ENCODE measurements around the gene RASSF3. TPM values are rescaled to one million over a fixed set of nuclear protein-coding genes. Genes with fewer than 3 reads are reported as not detected.

The RASSF3 gene
- polyA plus RNA-seq, 1 donor (not counting 4 experiments of a cell fraction or from before 2014, with no cell fraction given), result 9.6 TPM

DNA sequence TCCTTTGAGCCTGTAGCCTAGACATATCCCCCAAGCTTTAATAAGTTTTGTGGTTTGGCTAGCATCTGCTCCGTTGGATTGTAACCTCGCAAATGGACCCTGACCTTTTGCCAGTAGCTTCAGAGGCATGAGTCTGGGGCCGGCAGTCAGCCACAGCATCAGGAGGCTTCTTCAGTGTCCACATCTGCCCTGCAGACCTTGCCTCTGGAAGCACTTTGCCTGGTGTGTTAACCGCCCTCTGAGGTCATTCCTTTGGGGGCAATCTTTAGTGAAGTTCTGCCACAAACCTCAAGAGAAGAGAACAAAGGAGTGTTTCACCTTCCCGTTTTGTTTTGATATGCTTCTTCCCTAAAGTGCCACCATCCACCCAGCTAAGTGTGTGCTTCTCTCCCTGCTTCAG is 77.5 kb downstream of the RASSF3 start:
- Histone ChIP-seq H4K20me1 (ENCODE audit: control insufficient read depth, extremely low read depth, insufficient read depth, low read length) (no peaks in the 10 kb centered on the region), H3K4me3 (ENCODE audit: control insufficient read depth in 2 of 3, extremely low read depth in 1 of 3, insufficient read depth in 2 of 3, low read depth in 1 of 3, low read length in 3 of 3) (no peak overlapping the region), H3K27ac (ENCODE audit: control insufficient read depth, insufficient read depth, low read length) (no peak overlapping the region), H3K9me3 (ENCODE audit: control insufficient read depth, low read depth, low read length) (no peaks in the 10 kb centered on the region), H3K27me3 (ENCODE audit: control insufficient read depth, extremely low read depth, insufficient read depth, low read length) (no peaks in the 10 kb centered on the region), H3K79me2 (ENCODE audit: control insufficient read depth, insufficient read depth, low read length) (peaks cover 3% of the 10 kb centered on the region), H3K9me1 (ENCODE audit: control insufficient read depth, extremely low read depth, insufficient read depth, low read length) (no peaks in the 10 kb centered on the region), H3K4me1 (ENCODE audit: control insufficient read depth, extremely low read depth, insufficient read depth, low read length) (no peaks in the 10 kb centered on the region), H3K4me2 (ENCODE audit: control insufficient read depth, extremely low read depth, insufficient read depth, low read depth, low read length) (no peak overlapping the region), H3K36me3 (ENCODE audit: control insufficient read depth in 2 of 2, extremely low read depth in 1 of 2, insufficient read depth in 2 of 2, low read length in 2 of 2) (peaks cover 4 to 7% of the 10 kb centered on the region in 2 experiments), H3K9ac (ENCODE audit: control insufficient read depth, extremely low read depth, insufficient read depth, low read length) (no peak overlapping the region), H2AFZ (ENCODE audit: control insufficient read depth, low read length) (no peak overlapping the region)
- FAIRE-seq, result no peak
- TF ChIP-seq, protein P1, sequence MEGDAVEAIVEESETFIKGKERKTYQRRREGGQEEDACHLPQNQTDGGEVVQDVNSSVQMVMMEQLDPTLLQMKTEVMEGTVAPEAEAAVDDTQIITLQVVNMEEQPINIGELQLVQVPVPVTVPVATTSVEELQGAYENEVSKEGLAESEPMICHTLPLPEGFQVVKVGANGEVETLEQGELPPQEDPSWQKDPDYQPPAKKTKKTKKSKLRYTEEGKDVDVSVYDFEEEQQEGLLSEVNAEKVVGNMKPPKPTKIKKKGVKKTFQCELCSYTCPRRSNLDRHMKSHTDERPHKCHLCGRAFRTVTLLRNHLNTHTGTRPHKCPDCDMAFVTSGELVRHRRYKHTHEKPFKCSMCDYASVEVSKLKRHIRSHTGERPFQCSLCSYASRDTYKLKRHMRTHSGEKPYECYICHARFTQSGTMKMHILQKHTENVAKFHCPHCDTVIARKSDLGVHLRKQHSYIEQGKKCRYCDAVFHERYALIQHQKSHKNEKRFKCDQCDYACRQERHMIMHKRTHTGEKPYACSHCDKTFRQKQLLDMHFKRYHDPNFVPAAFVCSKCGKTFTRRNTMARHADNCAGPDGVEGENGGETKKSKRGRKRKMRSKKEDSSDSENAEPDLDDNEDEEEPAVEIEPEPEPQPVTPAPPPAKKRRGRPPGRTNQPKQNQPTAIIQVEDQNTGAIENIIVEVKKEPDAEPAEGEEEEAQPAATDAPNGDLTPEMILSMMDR (optimal IDR thresholded peaks at IDR 0.05 in 1 of 3, IDR thresholded peaks at IDR 0.05 in 1 of 3, conservative IDR thresholded peaks at IDR 0.05 in 1 of 3; ENCODE audit: extremely low read depth in 1 of 3, insufficient read depth in 2 of 3, low read length in 3 of 3), result no peak
- no peak for TF ChIP-seq EZH2 (IDR thresholded peaks at IDR 0.05; ENCODE audit: low read length)
- DNase-seq (ENCODE audit: low read depth, low spot score), result no peak
- dilution Hi-C loops (cut with MboI; ENCODE audit: extremely low pct_ligation_motif_present, low sequenced_read_pairs), result loop anchor here (25.0 kb wide), 1 partner anchor 151 kb away; no protein-coding TSS in a partner anchor

DNA sequence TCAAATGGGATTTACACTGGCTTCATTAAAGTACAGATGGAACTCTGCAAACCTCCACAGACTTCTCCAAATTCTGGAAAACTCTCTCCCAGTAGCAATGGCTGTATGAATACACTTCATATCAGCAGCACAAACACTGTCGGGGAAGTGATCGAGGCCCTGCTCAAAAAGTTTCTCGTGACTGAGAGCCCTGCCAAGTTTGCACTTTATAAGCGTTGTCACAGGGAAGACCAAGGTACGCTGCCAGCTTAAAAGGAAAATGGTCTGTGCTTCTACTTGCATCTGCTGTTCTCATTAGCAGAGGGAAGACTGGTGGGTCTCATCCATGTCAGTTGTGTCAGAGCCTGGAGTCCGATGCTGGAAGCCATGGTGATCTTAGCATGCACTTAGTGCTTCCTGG is 77.9 kb downstream of the RASSF3 start:
- Histone ChIP-seq H3K4me3 (ENCODE audit: control insufficient read depth in 2 of 3, extremely low read depth in 1 of 3, insufficient read depth in 2 of 3, low read depth in 1 of 3, low read length in 3 of 3) (no peak overlapping the region), H3K4me1 (ENCODE audit: control insufficient read depth, extremely low read depth, insufficient read depth, low read length) (no peaks in the 10 kb centered on the region), H3K9me1 (ENCODE audit: control insufficient read depth, extremely low read depth, insufficient read depth, low read length) (no peaks in the 10 kb centered on the region), H3K4me2 (ENCODE audit: control insufficient read depth, extremely low read depth, insufficient read depth, low read depth, low read length) (no peak overlapping the region), H3K9ac (ENCODE audit: control insufficient read depth, extremely low read depth, insufficient read depth, low read length) (no peak overlapping the region), H3K27me3 (ENCODE audit: control insufficient read depth, extremely low read depth, insufficient read depth, low read length) (no peaks in the 10 kb centered on the region), H3K79me2 (ENCODE audit: control insufficient read depth, insufficient read depth, low read length) (peaks cover 2% of the 10 kb centered on the region), H3K9me3 (ENCODE audit: control insufficient read depth, low read depth, low read length) (no peaks in the 10 kb centered on the region), H4K20me1 (ENCODE audit: control insufficient read depth, extremely low read depth, insufficient read depth, low read length) (no peaks in the 10 kb centered on the region), H2AFZ (ENCODE audit: control insufficient read depth, low read length) (no peak overlapping the region), H3K27ac (ENCODE audit: control insufficient read depth, insufficient read depth, low read length) (no peak overlapping the region), H3K36me3 (ENCODE audit: control insufficient read depth in 2 of 2, extremely low read depth in 1 of 2, insufficient read depth in 2 of 2, low read length in 2 of 2) (peaks cover 4 to 7% of the 10 kb centered on the region in 2 experiments)
- no peak for FAIRE-seq
- dilution Hi-C loops (cut with MboI; ENCODE audit: extremely low pct_ligation_motif_present, low sequenced_read_pairs), result loop anchor here (25.0 kb wide), 1 partner anchor 151 kb away; no protein-coding TSS in a partner anchor
- no peak for DNase-seq (ENCODE audit: low read depth, low spot score)
- TF ChIP-seq, protein P1 (optimal IDR thresholded peaks at IDR 0.05 in 1 of 3, IDR thresholded peaks at IDR 0.05 in 1 of 3, conservative IDR thresholded peaks at IDR 0.05 in 1 of 3; ENCODE audit: extremely low read depth in 1 of 3, insufficient read depth in 2 of 3, low read length in 3 of 3), result no peak
- TF ChIP-seq EZH2 (IDR thresholded peaks at IDR 0.05; ENCODE audit: low read length), result no peak

Measured in keratinocyte (primary cell).